Gastrocnemius medialis (tissue), 4 donors: ENCODE results near the gene GFPT1. TPM values are rescaled to one million over a fixed set of nuclear protein-coding genes. Genes with fewer than 3 reads are reported as not detected.

Experiments
- ATAC-seq, 2 donors: fragments of 150-250 bp; one replicate each; pipeline ENCODE4 v1.9.1; 2016
- DNase-seq, 2 donors: peaks; one replicate each; pipeline ENCODE4 v3.0.0-alpha.2; 2019
- H3K27ac ChIP-seq, 4 donors: fragments of 200-600 bp; sonication (generic); 1 replicate in 1 of 4; 2 replicates in 3 of 4; pipeline ENCODE4 v1.5.1; 2016 to 2018; ENCODE audit warnings: mild to moderate bottlenecking in 2 of 4, moderate library complexity in 1 of 4
- H3K27me3 ChIP-seq, 3 donors: fragments of 200-600 bp; sonication (generic) in 2 of 3; 1 replicate in 1 of 3; 2 replicates in 2 of 3; pipeline versions ENCODE4 v1.5.1 to v1.6.0; 2016 to 2019; ENCODE audit warnings: mild to moderate bottlenecking in 1 of 3, moderate library complexity in 1 of 3
- H3K36me3 ChIP-seq, 2 donors: fragments of 200-600 bp; sonication (generic) in 1 of 2; one replicate each; pipeline ENCODE4 v1.5.1; 2017 to 2018
- H3K4me1 ChIP-seq, 2 donors: fragments of 200-600 bp; sonication (generic) in 1 of 2; one replicate each; pipeline ENCODE4 v1.5.1; 2016 to 2017; ENCODE audit warnings: mild to moderate bottlenecking in 2 of 2
- H3K4me3 ChIP-seq, 4 donors: fragments of 200-600 bp; sonication (generic) in 3 of 4; 1 replicate in 1 of 4; 2 replicates in 3 of 4; pipeline ENCODE4 v1.5.1; 2016 to 2019; ENCODE audit warnings: mild to moderate bottlenecking in 2 of 4
- H3K9me3 ChIP-seq, 3 donors: fragments of 200-600 bp; sonication (generic) in 2 of 3; 1 replicate in 1 of 3; 2 replicates in 2 of 3; pipeline ENCODE4 v1.5.1; 2016 to 2019
- CTCF ChIP-seq, 5 experiments: fragments of 450-650 bp in 3 of 5; fragments of 200-600 bp in 2 of 5; sonication (generic) in 2 of 5; IDR thresholded peaks in 4 of 5; conservative IDR thresholded peaks in 1 of 5; 1 replicate in 4 of 5; 2 replicates in 1 of 5; pipeline ENCODE4 v1.5.1; 2016 to 2019; ENCODE audit warnings: antibody characterized with exemption in 5 of 5, mild to moderate bottlenecking in 3 of 5, moderate library complexity in 3 of 5
- POLR2A ChIP-seq, 2 donors: fragments of 450-650 bp; IDR thresholded peaks; one replicate each; pipeline ENCODE4 v1.6.1; 2017; ENCODE audit warnings: antibody characterized with exemption in 2 of 2, mild to moderate bottlenecking in 2 of 2, moderate library complexity in 2 of 2
- in situ Hi-C, 4 donors: fragments of 200-750 bp; cut with MboI; loops; one replicate each; pipeline versions ENCODE4 v1.15.0 to v1.8.0; 2017; ENCODE audit warnings: low sequenced_read_pairs in 4 of 4
- intact Hi-C: fragments of 100-400 bp; cut with DNase I; formaldehyde crosslinking; loops from one replicate; pipeline ENCODE4 v1.15.1; 2023; ENCODE audit warnings: low total_unique reads
- total RNA-seq, 4 donors: library from RNA; depleted of rRNA; stranded (reverse); fragments of >200 nt; gene quantifications; one replicate each; pipeline versions ENCODE4 v1.1.0 to v1.2.3, GENCODE V29; 2016

GFPT1 gene
- total RNA-seq, 4 donors from 2014 or later: 12.2 to 31.4 (median 14.8) TPM

GRCh38 chr2:69292256-69292655 is 94.8 kb downstream of the GFPT1 start:
- ATAC-seq (no peak), DNase-seq (no peak)
- in situ Hi-C loops: no loop called here
- Histone ChIP-seq H3K9me3 (no peaks in the 10 kb centered on the region), H3K4me1 (peaks cover 0 to 4% of the 10 kb centered on the region in 2 donors), H3K27me3 (no peaks in the 10 kb centered on the region), H3K36me3 (no peaks in the 10 kb centered on the region), H3K27ac (no peak overlapping the region), H3K4me3 (no peak overlapping the region)
- TF ChIP-seq CTCF (IDR thresholded peaks at IDR 0.05 in 4 of 5, conservative IDR thresholded peaks at IDR 0.05 in 1 of 5) (no peak), POLR2A (IDR thresholded peaks at IDR 0.05) (no peak)
- intact Hi-C loops: no loop called here

GRCh38 chr2:69291721-69292120 is 95.3 kb downstream of the GFPT1 start:
- intact Hi-C loops: no loop called here
- no peak for DNase-seq
- ATAC-seq: no peak
- TF ChIP-seq CTCF (IDR thresholded peaks at IDR 0.05 in 4 of 5, conservative IDR thresholded peaks at IDR 0.05 in 1 of 5) (no peak), POLR2A (IDR thresholded peaks at IDR 0.05) (no peak)
- no peaks in the 10 kb centered on the region for H3K27me3 ChIP-seq
- H3K9me3 ChIP-seq: no peaks in the 10 kb centered on the region
- H3K4me3 ChIP-seq: no peak overlapping the region
- in situ Hi-C loops: no loop called here
- peaks cover 0 to 4% of the 10 kb centered on the region in 2 donors for H3K4me1 ChIP-seq
- H3K36me3 ChIP-seq: no peaks in the 10 kb centered on the region
- no peak overlapping the region for H3K27ac ChIP-seq

- in situ Hi-C loops (no loop called here), intact Hi-C loops (no loop called here)
- ATAC-seq: no peak
- H3K4me3 ChIP-seq: no peak overlapping the region
- TF ChIP-seq POLR2A (IDR thresholded peaks at IDR 0.05) (no peak), CTCF (IDR thresholded peaks at IDR 0.05 in 4 of 5, conservative IDR thresholded peaks at IDR 0.05 in 1 of 5) (no peak)
- H3K9me3 ChIP-seq: no peaks in the 10 kb centered on the region
- peaks cover 0 to 4% of the 10 kb centered on the region in 2 donors for H3K4me1 ChIP-seq
- no peak for DNase-seq
- no peaks in the 10 kb centered on the region for H3K36me3 ChIP-seq
- no peaks in the 10 kb centered on the region for H3K27me3 ChIP-seq
- H3K27ac ChIP-seq: no peak overlapping the region
These were observed 95.9 kb downstream of the GFPT1 start for GRCh38 chr2:69291004-69291650.

- no peak for ATAC-seq
- in situ Hi-C loops: no loop called here
- TF ChIP-seq POLR2A (IDR thresholded peaks at IDR 0.05): no peak
- no peak for TF ChIP-seq CTCF (IDR thresholded peaks at IDR 0.05 in 4 of 5, conservative IDR thresholded peaks at IDR 0.05 in 1 of 5)
- intact Hi-C loops: no loop called here
- Histone ChIP-seq H3K4me3 (no peak overlapping the region), H3K27me3 (no peaks in the 10 kb centered on the region), H3K9me3 (no peaks in the 10 kb centered on the region), H3K27ac (no peak overlapping the region), H3K4me1 (peaks cover 0 to 4% of the 10 kb centered on the region in 2 donors), H3K36me3 (no peaks in the 10 kb centered on the region)
- no peak for DNase-seq
These were observed 98.6 kb downstream of the GFPT1 start for GRCh38 chr2:69288429-69288828.

- Histone ChIP-seq H3K27ac (no peak overlapping the region), H3K27me3 (no peaks in the 10 kb centered on the region), H3K4me3 (no peak overlapping the region), H3K4me1 (peaks cover 0 to 4% of the 10 kb centered on the region in 2 donors), H3K36me3 (no peaks in the 10 kb centered on the region), H3K9me3 (no peaks in the 10 kb centered on the region)
- intact Hi-C loops (no loop called here), in situ Hi-C loops (no loop called here)
- TF ChIP-seq CTCF (IDR thresholded peaks at IDR 0.05 in 4 of 5, conservative IDR thresholded peaks at IDR 0.05 in 1 of 5) (no peak), POLR2A (IDR thresholded peaks at IDR 0.05) (no peak)
- DNase-seq: no peak
- ATAC-seq: no peak
These were observed 99.5 kb downstream of the GFPT1 start for GRCh38 chr2:69287544-69287943.
